ENCODE data around the gene DNAJB6. TPM values are rescaled to one million over a fixed set of nuclear protein-coding genes. Genes with fewer than 3 reads are reported as not detected.

Gene DNAJB6
- polyA plus RNA-seq, 3 donors, result 66.6 to 117 (median 116) TPM

DNA sequence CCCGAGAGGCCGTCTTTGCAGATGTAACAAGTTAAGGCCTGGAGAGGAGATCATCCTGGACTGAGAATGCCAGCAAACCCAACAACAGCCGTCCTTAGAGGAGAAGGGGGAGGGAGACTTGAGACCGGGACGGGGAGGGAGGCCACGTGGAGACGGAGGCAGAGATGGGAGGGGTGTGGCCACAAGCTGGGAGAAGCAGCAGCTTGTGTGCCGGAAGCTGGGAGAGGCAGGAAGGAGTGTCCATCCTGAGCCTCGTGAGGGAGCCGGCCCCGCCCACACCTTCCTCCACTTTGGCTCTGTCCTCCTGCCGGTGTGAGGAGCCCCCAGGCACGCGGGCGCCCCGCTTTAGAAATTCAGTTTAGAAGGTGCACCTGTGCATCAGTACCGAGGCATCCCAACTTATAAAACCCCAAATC, 95.7 kb downstream of the DNAJB6 start:
- Histone ChIP-seq H2AFZ (ENCODE audit: insufficient read depth, low read depth, low read length, poor library complexity, severe bottlenecking) (peak overlapping the region; percentile 18), H4K20me1 (ENCODE audit: insufficient read depth, low read length) (no peaks in the 10 kb centered on the region), H3K9ac (ENCODE audit: insufficient read depth, low read length, poor library complexity, severe bottlenecking) (no peak overlapping the region), H3K36me3 (replicated peaks in 1 of 2; ENCODE audit: control insufficient read depth in 1 of 2, insufficient read depth in 2 of 2, low read length in 2 of 2) (no peaks in the 10 kb centered on the region), H3K27ac (ENCODE audit: low read depth in 1 of 2, low read length in 2 of 2) (no peak overlapping the region), H3K4me1 (ENCODE audit: control insufficient read depth in 1 of 2, insufficient read depth in 2 of 2, low read length in 2 of 2) (peaks cover 7 to 8% of the 10 kb centered on the region in 2 donors), H3K9me3 (replicated peaks in 1 of 2; ENCODE audit: control insufficient read depth in 1 of 2, insufficient read depth in 1 of 2, low read length in 2 of 2) (no peaks in the 10 kb centered on the region), H3K4me3 (replicated peaks in 1 of 3; ENCODE audit: low read depth in 2 of 3, low read length in 3 of 3) (peak overlapping the region in 1 of 3 experiments; percentile 15), H3K79me2 (ENCODE audit: insufficient read depth, low read length) (no peaks in the 10 kb centered on the region), H3K4me2 (replicated peaks; ENCODE audit: extremely low read depth, low read length, poor library complexity, severe bottlenecking) (peak overlapping the region; percentile 43), H3K27me3 (ENCODE audit: control insufficient read depth in 2 of 2, insufficient read depth in 2 of 2, low read length in 2 of 2) (no peaks in the 10 kb centered on the region)
- Mint-ChIP-seq H3K4me1 (peaks cover 12% of the 10 kb centered on the region), H3K4me3 (peak overlapping the region; percentile 10 to 68), H3K27me3 (ENCODE audit: low read depth in 3 of 3) (peaks cover 4 to 10% (median 8%) of the 10 kb centered on the region in 3 donors), H3K36me3 (no peaks in the 10 kb centered on the region), H3K27ac (no peak overlapping the region), H3K9me3 (no peaks in the 10 kb centered on the region)
- DNase-seq, result no peak
- WGBS (ENCODE audit: insufficient coverage), result 43% methylated on average over 4 of the region's 17 CpGs
- TF ChIP-seq, protein P1, sequence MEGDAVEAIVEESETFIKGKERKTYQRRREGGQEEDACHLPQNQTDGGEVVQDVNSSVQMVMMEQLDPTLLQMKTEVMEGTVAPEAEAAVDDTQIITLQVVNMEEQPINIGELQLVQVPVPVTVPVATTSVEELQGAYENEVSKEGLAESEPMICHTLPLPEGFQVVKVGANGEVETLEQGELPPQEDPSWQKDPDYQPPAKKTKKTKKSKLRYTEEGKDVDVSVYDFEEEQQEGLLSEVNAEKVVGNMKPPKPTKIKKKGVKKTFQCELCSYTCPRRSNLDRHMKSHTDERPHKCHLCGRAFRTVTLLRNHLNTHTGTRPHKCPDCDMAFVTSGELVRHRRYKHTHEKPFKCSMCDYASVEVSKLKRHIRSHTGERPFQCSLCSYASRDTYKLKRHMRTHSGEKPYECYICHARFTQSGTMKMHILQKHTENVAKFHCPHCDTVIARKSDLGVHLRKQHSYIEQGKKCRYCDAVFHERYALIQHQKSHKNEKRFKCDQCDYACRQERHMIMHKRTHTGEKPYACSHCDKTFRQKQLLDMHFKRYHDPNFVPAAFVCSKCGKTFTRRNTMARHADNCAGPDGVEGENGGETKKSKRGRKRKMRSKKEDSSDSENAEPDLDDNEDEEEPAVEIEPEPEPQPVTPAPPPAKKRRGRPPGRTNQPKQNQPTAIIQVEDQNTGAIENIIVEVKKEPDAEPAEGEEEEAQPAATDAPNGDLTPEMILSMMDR (IDR thresholded peaks at IDR 0.05), result no peak
- intact Hi-C loops (cut with micrococcal nuclease), result loop anchor here (2.0 to 5.0 kb wide), 2 partner anchors 442 to 445 kb away; no protein-coding TSS in a partner anchor

- H3K36me3 ChIP-seq (replicated peaks in 1 of 2; ENCODE audit: control insufficient read depth in 1 of 2, insufficient read depth in 2 of 2, low read length in 2 of 2), result no peaks in the 10 kb centered on the region
- H3K27ac ChIP-seq (ENCODE audit: low read depth in 1 of 2, low read length in 2 of 2), result no peak overlapping the region
- H2AFZ ChIP-seq (ENCODE audit: insufficient read depth, low read depth, low read length, poor library complexity, severe bottlenecking), result peak overlapping the region; percentile 18
- H3K9ac ChIP-seq (ENCODE audit: insufficient read depth, low read length, poor library complexity, severe bottlenecking), result no peak overlapping the region
- WGBS (ENCODE audit: insufficient coverage), result 32% methylated on average over 17 of the region's 18 CpGs
- H3K9me3 ChIP-seq (replicated peaks in 1 of 2; ENCODE audit: control insufficient read depth in 1 of 2, insufficient read depth in 1 of 2, low read length in 2 of 2), result no peaks in the 10 kb centered on the region
- Mint-ChIP-seq H3K27me3 (ENCODE audit: low read depth in 3 of 3) (peaks cover 4 to 11% (median 9%) of the 10 kb centered on the region in 3 donors), H3K36me3 (no peaks in the 10 kb centered on the region), H3K27ac (peak overlapping the region in 1 of 7 donors; percentile 80), H3K9me3 (no peaks in the 10 kb centered on the region), H3K4me1 (peaks cover 12% of the 10 kb centered on the region), H3K4me3 (peak overlapping the region; percentile 10 to 68)
- intact Hi-C loops (cut with micrococcal nuclease), result loop anchor here (2.0 to 5.0 kb wide), 2 partner anchors 442 to 444 kb away; no protein-coding TSS in a partner anchor
- H3K4me1 ChIP-seq (ENCODE audit: control insufficient read depth in 1 of 2, insufficient read depth in 2 of 2, low read length in 2 of 2), result peaks cover 7 to 8% of the 10 kb centered on the region in 2 donors
- H3K79me2 ChIP-seq (ENCODE audit: insufficient read depth, low read length), result no peaks in the 10 kb centered on the region
- H3K27me3 ChIP-seq (ENCODE audit: control insufficient read depth in 2 of 2, insufficient read depth in 2 of 2, low read length in 2 of 2), result no peaks in the 10 kb centered on the region
- peak overlapping the region; percentile 43 for H3K4me2 ChIP-seq (replicated peaks; ENCODE audit: extremely low read depth, low read length, poor library complexity, severe bottlenecking)
- TF ChIP-seq, protein P1 (IDR thresholded peaks at IDR 0.05), result peak; percentile 72
- H4K20me1 ChIP-seq (ENCODE audit: insufficient read depth, low read length), result no peaks in the 10 kb centered on the region
- peak overlapping the region in 1 of 3 experiments; percentile 15 for H3K4me3 ChIP-seq (replicated peaks in 1 of 3; ENCODE audit: low read depth in 2 of 3, low read length in 3 of 3)
- peak; percentile 4 to 19 (median 9) for DNase-seq
Measured at GRCh38 chr7:157432957-157433576, 96.3 kb downstream of the DNAJB6 start.
